ENCODE measurements around the gene KIF13A.
A peak's percentile ranks its signal among the peaks of the same experiment; 100 is the strongest.

The KIF13A gene

DNA sequence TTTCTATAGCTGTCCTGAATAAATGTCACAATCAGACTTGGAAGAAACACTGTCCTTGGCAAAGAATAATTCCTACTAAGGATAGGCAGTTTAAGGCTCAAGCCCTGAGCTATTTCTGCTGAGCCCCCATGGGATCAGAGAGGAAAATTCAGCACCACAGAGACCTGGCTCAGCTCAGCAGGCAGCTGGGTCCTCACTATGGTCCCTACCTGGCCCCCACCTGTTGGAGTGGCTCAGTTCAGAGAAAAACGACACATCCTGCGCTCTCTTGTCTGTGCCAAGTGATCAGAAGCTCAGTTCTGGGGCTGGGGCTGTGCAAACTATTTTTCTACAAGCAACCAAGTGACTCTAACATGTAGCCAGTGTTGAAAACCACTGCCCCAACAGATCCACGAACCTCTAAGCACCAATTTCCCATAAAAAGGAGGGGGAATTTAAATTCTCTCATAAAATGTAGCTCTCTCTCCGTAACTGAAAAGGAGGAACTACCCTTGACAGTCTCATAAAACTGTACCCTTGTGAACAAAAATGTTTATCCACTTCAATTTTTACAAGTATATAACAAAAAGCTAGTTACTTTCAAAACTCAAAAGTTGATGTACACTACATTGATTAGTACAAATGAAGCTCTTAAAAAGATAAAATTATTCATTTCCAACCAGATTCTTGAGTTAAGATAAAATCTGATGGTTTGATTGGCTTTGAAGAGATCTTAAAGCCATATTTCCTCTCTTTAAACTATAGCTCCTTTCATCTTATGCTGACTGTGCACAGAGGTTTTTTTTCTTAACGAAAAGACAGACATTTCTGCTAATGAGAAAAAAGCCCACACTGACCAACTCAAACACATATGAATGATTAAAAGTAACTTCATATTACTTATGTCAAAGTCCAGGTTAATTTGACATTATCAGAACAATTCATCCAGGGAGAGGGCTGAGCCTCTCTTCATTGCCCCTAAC, 52.0 kb downstream of the KIF13A start:
- no peak for ATAC-seq (ENCODE audit: low read depth)
- Histone ChIP-seq H3K4me1 (ENCODE audit: insufficient read depth, poor library complexity, severe bottlenecking) (peaks cover 30% of the 10 kb centered on the region), H3K4me3 (ENCODE audit: severe bottlenecking) (no peak overlapping the region), H3K27ac (ENCODE audit: poor library complexity, severe bottlenecking) (no peak overlapping the region), H3K27me3 (ENCODE audit: insufficient read depth, poor library complexity, severe bottlenecking) (no peaks in the 10 kb centered on the region), H3K36me3 (ENCODE audit: low read depth) (peaks cover 6% of the 10 kb centered on the region; the same call in 1 of the 2 replicates), H3K9me3 (ENCODE audit: severe bottlenecking) (no peaks in the 10 kb centered on the region)
- TF ChIP-seq, protein P1, sequence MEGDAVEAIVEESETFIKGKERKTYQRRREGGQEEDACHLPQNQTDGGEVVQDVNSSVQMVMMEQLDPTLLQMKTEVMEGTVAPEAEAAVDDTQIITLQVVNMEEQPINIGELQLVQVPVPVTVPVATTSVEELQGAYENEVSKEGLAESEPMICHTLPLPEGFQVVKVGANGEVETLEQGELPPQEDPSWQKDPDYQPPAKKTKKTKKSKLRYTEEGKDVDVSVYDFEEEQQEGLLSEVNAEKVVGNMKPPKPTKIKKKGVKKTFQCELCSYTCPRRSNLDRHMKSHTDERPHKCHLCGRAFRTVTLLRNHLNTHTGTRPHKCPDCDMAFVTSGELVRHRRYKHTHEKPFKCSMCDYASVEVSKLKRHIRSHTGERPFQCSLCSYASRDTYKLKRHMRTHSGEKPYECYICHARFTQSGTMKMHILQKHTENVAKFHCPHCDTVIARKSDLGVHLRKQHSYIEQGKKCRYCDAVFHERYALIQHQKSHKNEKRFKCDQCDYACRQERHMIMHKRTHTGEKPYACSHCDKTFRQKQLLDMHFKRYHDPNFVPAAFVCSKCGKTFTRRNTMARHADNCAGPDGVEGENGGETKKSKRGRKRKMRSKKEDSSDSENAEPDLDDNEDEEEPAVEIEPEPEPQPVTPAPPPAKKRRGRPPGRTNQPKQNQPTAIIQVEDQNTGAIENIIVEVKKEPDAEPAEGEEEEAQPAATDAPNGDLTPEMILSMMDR (IDR thresholded peaks at IDR 0.05; ENCODE audit: poor library complexity, severe bottlenecking), result no peak
- no peak for DNase-seq (ENCODE audit: low spot score)

DNA sequence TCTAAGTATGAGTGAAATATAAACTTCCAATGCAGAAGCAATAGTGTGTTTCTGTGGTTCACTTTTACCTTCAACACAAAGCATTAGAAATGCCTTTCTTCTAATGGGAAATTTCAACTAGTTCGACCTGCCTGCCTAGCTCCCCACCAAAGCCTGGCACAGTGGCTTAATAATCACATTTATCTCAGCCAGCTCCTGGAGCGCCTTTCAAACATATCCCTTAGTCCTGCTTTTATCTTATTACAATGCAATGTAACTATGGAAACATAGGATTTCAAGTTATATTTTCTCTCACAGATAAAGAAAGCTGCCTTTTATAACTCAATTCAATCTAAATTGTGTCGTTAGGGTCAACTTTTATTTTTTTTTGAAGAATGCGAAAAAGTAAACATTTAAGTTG, 53.7 kb downstream of the KIF13A start:
- Histone ChIP-seq H3K4me3 (ENCODE audit: severe bottlenecking) (no peak overlapping the region), H3K9me3 (ENCODE audit: severe bottlenecking) (no peaks in the 10 kb centered on the region), H3K4me1 (ENCODE audit: insufficient read depth, poor library complexity, severe bottlenecking) (peaks cover 36% of the 10 kb centered on the region), H3K27me3 (ENCODE audit: insufficient read depth, poor library complexity, severe bottlenecking) (no peaks in the 10 kb centered on the region), H3K27ac (ENCODE audit: poor library complexity, severe bottlenecking) (no peak overlapping the region), H3K36me3 (ENCODE audit: low read depth) (no peaks in the 10 kb centered on the region)
- TF ChIP-seq, protein P1 (IDR thresholded peaks at IDR 0.05; ENCODE audit: poor library complexity, severe bottlenecking), result no peak
- no peak for DNase-seq (ENCODE audit: low spot score)
- no peak for ATAC-seq (ENCODE audit: low read depth)

DNA sequence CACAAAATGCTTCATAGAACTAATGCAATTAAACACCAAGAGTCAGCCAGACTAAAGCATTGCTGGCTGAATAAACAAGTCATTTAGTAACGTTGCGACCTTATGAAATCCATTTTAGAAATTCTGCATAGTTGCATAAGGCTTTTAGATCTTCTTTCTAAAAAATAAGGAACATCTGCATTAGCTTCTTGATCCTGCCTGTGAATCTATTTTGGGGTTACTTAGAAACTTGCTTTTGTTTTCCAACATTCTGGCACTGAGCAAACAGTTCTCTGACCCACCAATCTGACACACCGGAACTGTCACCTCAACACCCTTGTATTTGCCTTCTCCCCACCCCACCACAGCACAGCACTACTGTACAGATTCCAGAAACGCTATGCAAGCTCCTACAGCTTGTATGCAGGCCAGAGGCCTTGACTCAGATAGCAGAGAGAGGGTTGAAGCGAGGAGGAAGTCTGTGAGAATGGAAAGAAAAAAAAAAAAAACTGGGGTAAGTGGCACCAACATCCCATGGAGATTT, 55.0 kb downstream of the KIF13A start:
- Histone ChIP-seq H3K4me1 (ENCODE audit: insufficient read depth, poor library complexity, severe bottlenecking) (peaks cover 39% of the 10 kb centered on the region), H3K36me3 (ENCODE audit: low read depth) (peaks cover 3% of the 10 kb centered on the region; the same call in 1 of the 2 replicates), H3K27me3 (ENCODE audit: insufficient read depth, poor library complexity, severe bottlenecking) (no peaks in the 10 kb centered on the region), H3K9me3 (ENCODE audit: severe bottlenecking) (no peaks in the 10 kb centered on the region), H3K27ac (ENCODE audit: poor library complexity, severe bottlenecking) (peak overlapping the region; percentile 35), H3K4me3 (ENCODE audit: severe bottlenecking) (no peak overlapping the region)
- ATAC-seq (ENCODE audit: low read depth) (peak; percentile 91), DNase-seq (ENCODE audit: low spot score) (no peak)
- TF ChIP-seq, protein P1 (IDR thresholded peaks at IDR 0.05; ENCODE audit: poor library complexity, severe bottlenecking), result no peak

DNA sequence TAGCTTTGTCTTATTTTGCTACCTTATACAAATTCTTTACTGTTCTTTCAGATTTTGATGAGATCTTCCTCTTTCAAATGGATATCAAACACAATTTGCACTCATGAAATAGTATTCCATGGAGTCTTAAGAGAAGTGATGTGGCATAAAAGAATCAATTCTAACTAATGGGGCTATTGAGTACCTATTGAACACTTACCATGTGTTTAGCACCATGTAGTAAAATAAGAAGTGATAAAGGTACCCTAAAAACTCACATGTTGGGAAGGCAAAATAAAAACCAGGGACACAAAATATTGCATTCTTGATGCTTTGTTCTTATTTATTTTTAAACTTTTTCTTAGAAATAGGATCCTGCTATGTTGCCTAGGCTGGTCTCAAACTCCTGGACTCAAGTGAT, 56.2 kb downstream of the KIF13A start:
- Histone ChIP-seq H3K27ac (ENCODE audit: poor library complexity, severe bottlenecking) (no peak overlapping the region), H3K36me3 (ENCODE audit: low read depth) (peaks cover 3% of the 10 kb centered on the region; the same call in 1 of the 2 replicates), H3K4me1 (ENCODE audit: insufficient read depth, poor library complexity, severe bottlenecking) (peaks cover 31% of the 10 kb centered on the region), H3K9me3 (ENCODE audit: severe bottlenecking) (no peaks in the 10 kb centered on the region), H3K27me3 (ENCODE audit: insufficient read depth, poor library complexity, severe bottlenecking) (no peaks in the 10 kb centered on the region), H3K4me3 (ENCODE audit: severe bottlenecking) (no peak overlapping the region)
- TF ChIP-seq, protein P1 (IDR thresholded peaks at IDR 0.05; ENCODE audit: poor library complexity, severe bottlenecking), result no peak
- DNase-seq (ENCODE audit: low spot score) (no peak), ATAC-seq (ENCODE audit: low read depth) (no peak)
